ENCODE results near the gene ARL4D. TPM values are rescaled to one million over a fixed set of nuclear protein-coding genes. Genes with fewer than 3 reads are reported as not detected.

ARL4D gene
- total RNA-seq, 1 experiment from 2014 or later, result 11.5 TPM

- Histone ChIP-seq H3K4me2 (ENCODE audit: low read length) (no peak overlapping the region), H3K27me3 (ENCODE audit: insufficient read depth, low read length) (no peaks in the 10 kb centered on the region), H3K79me2 (ENCODE audit: insufficient read depth, low read length) (no peaks in the 10 kb centered on the region), H3K36me3 (ENCODE audit: control insufficient read depth in 1 of 2, insufficient read depth in 2 of 2, low read length in 2 of 2) (no peaks in the 10 kb centered on the region), H3K4me3 (replicated peaks in 1 of 2; ENCODE audit: low read depth in 1 of 2, low read length in 2 of 2) (no peak overlapping the region), H3K4me1 (ENCODE audit: control insufficient read depth in 1 of 2, insufficient read depth in 2 of 2, low read length in 2 of 2) (no peaks in the 10 kb centered on the region), H3K9me2 (ENCODE audit: insufficient read depth) (no peaks in the 10 kb centered on the region), H3K9ac (ENCODE audit: low read length) (no peak overlapping the region), H2AFZ (ENCODE audit: low read depth, low read length, poor library complexity, severe bottlenecking) (no peak overlapping the region), H3K9me3 (ENCODE audit: control insufficient read depth in 1 of 2, insufficient read depth in 1 of 2, low read depth in 1 of 2, low read length in 2 of 2) (peaks cover 0 to 15% of the 10 kb centered on the region in 2 experiments; a peak in 1 of 4 replicates), H3K27ac (ENCODE audit: low read depth, low read length) (no peak overlapping the region), H4K20me1 (ENCODE audit: insufficient read depth) (no peaks in the 10 kb centered on the region)
- DNase-seq (ENCODE audit: low read depth, low spot score) (no peak), ATAC-seq (no peak)
- TF ChIP-seq, protein P1, sequence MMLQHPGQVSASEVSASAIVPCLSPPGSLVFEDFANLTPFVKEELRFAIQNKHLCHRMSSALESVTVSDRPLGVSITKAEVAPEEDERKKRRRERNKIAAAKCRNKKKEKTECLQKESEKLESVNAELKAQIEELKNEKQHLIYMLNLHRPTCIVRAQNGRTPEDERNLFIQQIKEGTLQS (IDR thresholded peaks at IDR 0.05), result no peak
- TF ChIP-seq, protein P2, sequence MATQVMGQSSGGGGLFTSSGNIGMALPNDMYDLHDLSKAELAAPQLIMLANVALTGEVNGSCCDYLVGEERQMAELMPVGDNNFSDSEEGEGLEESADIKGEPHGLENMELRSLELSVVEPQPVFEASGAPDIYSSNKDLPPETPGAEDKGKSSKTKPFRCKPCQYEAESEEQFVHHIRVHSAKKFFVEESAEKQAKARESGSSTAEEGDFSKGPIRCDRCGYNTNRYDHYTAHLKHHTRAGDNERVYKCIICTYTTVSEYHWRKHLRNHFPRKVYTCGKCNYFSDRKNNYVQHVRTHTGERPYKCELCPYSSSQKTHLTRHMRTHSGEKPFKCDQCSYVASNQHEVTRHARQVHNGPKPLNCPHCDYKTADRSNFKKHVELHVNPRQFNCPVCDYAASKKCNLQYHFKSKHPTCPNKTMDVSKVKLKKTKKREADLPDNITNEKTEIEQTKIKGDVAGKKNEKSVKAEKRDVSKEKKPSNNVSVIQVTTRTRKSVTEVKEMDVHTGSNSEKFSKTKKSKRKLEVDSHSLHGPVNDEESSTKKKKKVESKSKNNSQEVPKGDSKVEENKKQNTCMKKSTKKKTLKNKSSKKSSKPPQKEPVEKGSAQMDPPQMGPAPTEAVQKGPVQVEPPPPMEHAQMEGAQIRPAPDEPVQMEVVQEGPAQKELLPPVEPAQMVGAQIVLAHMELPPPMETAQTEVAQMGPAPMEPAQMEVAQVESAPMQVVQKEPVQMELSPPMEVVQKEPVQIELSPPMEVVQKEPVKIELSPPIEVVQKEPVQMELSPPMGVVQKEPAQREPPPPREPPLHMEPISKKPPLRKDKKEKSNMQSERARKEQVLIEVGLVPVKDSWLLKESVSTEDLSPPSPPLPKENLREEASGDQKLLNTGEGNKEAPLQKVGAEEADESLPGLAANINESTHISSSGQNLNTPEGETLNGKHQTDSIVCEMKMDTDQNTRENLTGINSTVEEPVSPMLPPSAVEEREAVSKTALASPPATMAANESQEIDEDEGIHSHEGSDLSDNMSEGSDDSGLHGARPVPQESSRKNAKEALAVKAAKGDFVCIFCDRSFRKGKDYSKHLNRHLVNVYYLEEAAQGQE (IDR thresholded peaks at IDR 0.05; ENCODE audit: low read depth), result no peak
- no peak for TF ChIP-seq ZNF274 (IDR thresholded peaks at IDR 0.05; ENCODE audit: low read depth, low read length)
- TF ChIP-seq TCF7L2 (IDR thresholded peaks at IDR 0.05; ENCODE audit: borderline replicate concordance, extremely low read depth, insufficient read depth, insufficient read length), result no peak
- TF ChIP-seq FOSL1 (IDR thresholded peaks at IDR 0.05; ENCODE audit: low read depth), result no peak
- no peak for TF ChIP-seq CEBPB (IDR thresholded peaks at IDR 0.05; ENCODE audit: low read depth)
- TF ChIP-seq SP1 (IDR thresholded peaks at IDR 0.05; ENCODE audit: low read depth), result no peak
- TF ChIP-seq, protein P3, sequence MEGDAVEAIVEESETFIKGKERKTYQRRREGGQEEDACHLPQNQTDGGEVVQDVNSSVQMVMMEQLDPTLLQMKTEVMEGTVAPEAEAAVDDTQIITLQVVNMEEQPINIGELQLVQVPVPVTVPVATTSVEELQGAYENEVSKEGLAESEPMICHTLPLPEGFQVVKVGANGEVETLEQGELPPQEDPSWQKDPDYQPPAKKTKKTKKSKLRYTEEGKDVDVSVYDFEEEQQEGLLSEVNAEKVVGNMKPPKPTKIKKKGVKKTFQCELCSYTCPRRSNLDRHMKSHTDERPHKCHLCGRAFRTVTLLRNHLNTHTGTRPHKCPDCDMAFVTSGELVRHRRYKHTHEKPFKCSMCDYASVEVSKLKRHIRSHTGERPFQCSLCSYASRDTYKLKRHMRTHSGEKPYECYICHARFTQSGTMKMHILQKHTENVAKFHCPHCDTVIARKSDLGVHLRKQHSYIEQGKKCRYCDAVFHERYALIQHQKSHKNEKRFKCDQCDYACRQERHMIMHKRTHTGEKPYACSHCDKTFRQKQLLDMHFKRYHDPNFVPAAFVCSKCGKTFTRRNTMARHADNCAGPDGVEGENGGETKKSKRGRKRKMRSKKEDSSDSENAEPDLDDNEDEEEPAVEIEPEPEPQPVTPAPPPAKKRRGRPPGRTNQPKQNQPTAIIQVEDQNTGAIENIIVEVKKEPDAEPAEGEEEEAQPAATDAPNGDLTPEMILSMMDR (IDR thresholded peaks at IDR 0.05 in 2 of 3, conservative IDR thresholded peaks at IDR 0.05 in 1 of 3; ENCODE audit: borderline replicate concordance in 1 of 3, insufficient read depth in 1 of 3, low read depth in 2 of 3, low read length in 2 of 3), result no peak
- TF ChIP-seq EZH2 (IDR thresholded peaks at IDR 0.05), result no peak
- TF ChIP-seq ZBTB33 (IDR thresholded peaks at IDR 0.05; ENCODE audit: extremely low read depth, insufficient replicate concordance, low read length), result no peak
- no peak for TF ChIP-seq ELF1 (IDR thresholded peaks at IDR 0.05; ENCODE audit: borderline replicate concordance, low read depth)
- TF ChIP-seq SIN3A (IDR thresholded peaks at IDR 0.05; ENCODE audit: low read depth), result no peak
- no peak for TF ChIP-seq CBX3 (IDR thresholded peaks at IDR 0.05; ENCODE audit: low read depth)
- TF ChIP-seq MAX (IDR thresholded peaks at IDR 0.05), result no peak
- no peak for TF ChIP-seq POLR2AphosphoS5 (IDR thresholded peaks at IDR 0.05; ENCODE audit: low read depth, low read length)
- no peak for TF ChIP-seq POLR2A (IDR thresholded peaks at IDR 0.05; ENCODE audit: borderline replicate concordance, extremely low read depth, insufficient read depth, insufficient read length)
- TF ChIP-seq ZFX (IDR thresholded peaks at IDR 0.05), result no peak
- TF ChIP-seq JUND (IDR thresholded peaks at IDR 0.05), result no peak
- TF ChIP-seq EGR1 (IDR thresholded peaks at IDR 0.05; ENCODE audit: low read depth), result no peak
- BruUV-seq (replicated peaks), result no TSS peak
- ChIA-PET RAD21 (ENCODE audit: low non-redundant PET in 1 of 2, low total read pairs in 2 of 2, uncharacterized antibody in 2 of 2, unreplicated experiment in 2 of 2) (no interaction called here), POLR2A (interaction anchor here (3.5 kb wide), 1 partner anchor 11 kb away, joined by 19 read pairs; no protein-coding TSS in a partner anchor), CTCF (no interaction called here)
- intact Hi-C loops (cut with micrococcal nuclease), result no loop called here
Measured at GRCh38 chr17:43378766-43379165, 20.0 kb upstream of the ARL4D start.

Data from HCT116 (cell line).